OCI-LY1 (cell line): ENCODE data around the gene NOP14.

Experiments
- CTCF ChIP-seq: fragments of 200-600 bp; sonication (generic), shearing (Covaris generic); IDR thresholded peaks from 2 replicates; pipeline ENCODE4 v1.5.1; 2017; ENCODE audit warnings: mild to moderate bottlenecking, antibody characterized with exemption, low read length, moderate library complexity, mixed read lengths
- EZH2 ChIP-seq: fragments of 200-600 bp; sonication (generic), shearing (Covaris generic); IDR thresholded peaks from 2 replicates; pipeline ENCODE4 v1.8.0; 2017; ENCODE audit warnings: borderline replicate concordance, mixed run types, mild to moderate bottlenecking, antibody characterized with exemption, low read length, moderate library complexity, mixed read lengths

- TF ChIP-seq CTCF (no peak), EZH2 (no peak)
Observed at GRCh38 chr4:2905544-2905943, 57.7 kb downstream of the NOP14 start.
